IMR-90 (cell line): ENCODE measurements around the gene CHL1.

Experiments
- MXI1 ChIP-seq: IDR thresholded peaks from 2 replicates; pipeline ENCODE4 v1.6.1; 2012; ENCODE audit warnings: low read depth, mild to moderate bottlenecking, low read length, moderate library complexity, borderline replicate concordance
- POLR2A ChIP-seq: IDR thresholded peaks from 2 replicates; pipeline ENCODE4 v1.6.1; 2012; ENCODE audit warnings: mild to moderate bottlenecking, low read depth, low read length
- SMC3 ChIP-seq: fragments of 150-350 bp; IDR thresholded peaks from 2 replicates; pipeline ENCODE4 v1.6.1; 2016; ENCODE audit warnings: low read depth, mild to moderate bottlenecking, antibody characterized with exemption, low read length, moderate library complexity
- TF ChIP-seq, protein P1 (sequence below): conservative IDR thresholded peaks from 2 replicates; pipeline ENCODE4 v1.5.1; 2012; ENCODE audit warnings: mild to moderate bottlenecking, low read depth, low read length, improper control_type of control experiment

DNA sequence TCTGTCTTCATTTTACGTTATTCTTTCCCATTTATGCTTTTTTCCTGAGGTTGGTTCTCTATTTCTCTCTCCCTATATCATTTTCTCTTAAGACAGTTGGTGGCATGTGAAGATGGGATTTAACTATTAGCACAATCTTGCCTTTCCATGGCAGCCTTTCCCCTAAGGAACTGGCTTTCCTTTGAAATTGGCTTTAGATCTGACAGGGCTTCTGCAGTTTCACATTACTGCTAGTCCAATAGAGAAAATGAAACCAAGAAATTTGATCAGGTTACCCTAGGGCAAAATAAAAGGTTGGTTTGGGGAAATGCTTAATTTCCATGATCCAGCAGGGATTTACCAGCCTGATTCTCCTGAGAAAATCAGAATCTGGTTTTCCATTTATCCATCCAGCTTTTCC lies 22.7 kb upstream of the CHL1 start:
- TF ChIP-seq, protein P1, sequence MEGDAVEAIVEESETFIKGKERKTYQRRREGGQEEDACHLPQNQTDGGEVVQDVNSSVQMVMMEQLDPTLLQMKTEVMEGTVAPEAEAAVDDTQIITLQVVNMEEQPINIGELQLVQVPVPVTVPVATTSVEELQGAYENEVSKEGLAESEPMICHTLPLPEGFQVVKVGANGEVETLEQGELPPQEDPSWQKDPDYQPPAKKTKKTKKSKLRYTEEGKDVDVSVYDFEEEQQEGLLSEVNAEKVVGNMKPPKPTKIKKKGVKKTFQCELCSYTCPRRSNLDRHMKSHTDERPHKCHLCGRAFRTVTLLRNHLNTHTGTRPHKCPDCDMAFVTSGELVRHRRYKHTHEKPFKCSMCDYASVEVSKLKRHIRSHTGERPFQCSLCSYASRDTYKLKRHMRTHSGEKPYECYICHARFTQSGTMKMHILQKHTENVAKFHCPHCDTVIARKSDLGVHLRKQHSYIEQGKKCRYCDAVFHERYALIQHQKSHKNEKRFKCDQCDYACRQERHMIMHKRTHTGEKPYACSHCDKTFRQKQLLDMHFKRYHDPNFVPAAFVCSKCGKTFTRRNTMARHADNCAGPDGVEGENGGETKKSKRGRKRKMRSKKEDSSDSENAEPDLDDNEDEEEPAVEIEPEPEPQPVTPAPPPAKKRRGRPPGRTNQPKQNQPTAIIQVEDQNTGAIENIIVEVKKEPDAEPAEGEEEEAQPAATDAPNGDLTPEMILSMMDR, result no peak
- TF ChIP-seq SMC3, result no peak
- no peak for TF ChIP-seq POLR2A
- TF ChIP-seq MXI1, result no peak
